Keratinocyte (primary cell): ENCODE data around the gene JPH2. TPM values are rescaled to one million over a fixed set of nuclear protein-coding genes. Genes with fewer than 3 reads are reported as not detected.

Experiments used
- DNase-seq: peaks from one replicate; pipeline ENCODE4 v3.0.0-alpha.2; 2011; ENCODE audit warnings: low read depth, missing footprints, low spot score
- FAIRE-seq: peaks from 2 replicates; lab custom pipeline; 2011; peaks lifted over from hg19 to GRCh38; lab: Jason Lieb, UNC
- H2AFZ ChIP-seq: 2 replicates; pipeline ENCODE4 v1.6.0; 2012; ENCODE audit warnings: low read length, control low read depth, inconsistent platforms; ENCODE audit not compliant: control insufficient read depth
- H3K27ac ChIP-seq: 2 replicates; pipeline ENCODE4 v1.5.1; 2011; ENCODE audit warnings: low read length; ENCODE audit not compliant: control insufficient read depth, insufficient read depth
- H3K27me3 ChIP-seq: 3 replicates; pipeline ENCODE4 v1.6.0; 2011; ENCODE audit warnings: low read length; ENCODE audit not compliant: control insufficient read depth, insufficient read depth; ENCODE audit errors: extremely low read depth
- H3K36me3 ChIP-seq, 2 experiments: 2 replicates in 1 of 2; 3 replicates in 1 of 2; pipeline ENCODE4 v1.5.1; 2011; ENCODE audit warnings: low read length in 2 of 2, mild to moderate bottlenecking in 1 of 2; ENCODE audit not compliant: control insufficient read depth in 2 of 2, insufficient read depth in 2 of 2; ENCODE audit errors: extremely low read depth in 1 of 2
- H3K4me1 ChIP-seq: 3 replicates; pipeline ENCODE4 v1.5.1; 2011; ENCODE audit warnings: low read length; ENCODE audit not compliant: control insufficient read depth, insufficient read depth; ENCODE audit errors: extremely low read depth
- H3K4me2 ChIP-seq: 3 replicates; pipeline ENCODE4 v1.6.0; 2011; ENCODE audit warnings: low read depth, low read length; ENCODE audit not compliant: control insufficient read depth, insufficient read depth; ENCODE audit errors: extremely low read depth
- H3K4me3 ChIP-seq, 3 experiments: fragments of 200-600 bp in 1 of 3; sonication (generic) in 1 of 3; 2 replicates in 2 of 3; 3 replicates in 1 of 3; pipeline ENCODE4 v1.5.1; 2011 to 2016; ENCODE audit warnings: low read length in 3 of 3, mild to moderate bottlenecking in 3 of 3, control low read depth in 2 of 3, inconsistent platforms in 1 of 3, low read depth in 1 of 3, mixed read lengths in 1 of 3, mixed run types in 1 of 3, moderate library complexity in 1 of 3; ENCODE audit not compliant: control insufficient read depth in 2 of 3, insufficient read depth in 2 of 3; ENCODE audit errors: extremely low read depth in 1 of 3
- H3K79me2 ChIP-seq: 2 replicates; pipeline ENCODE4 v1.6.0; 2012; ENCODE audit warnings: low read length; ENCODE audit not compliant: control insufficient read depth, insufficient read depth
- H3K9ac ChIP-seq: 3 replicates; pipeline ENCODE4 v1.6.0; 2011; ENCODE audit warnings: low read length; ENCODE audit not compliant: control insufficient read depth, insufficient read depth; ENCODE audit errors: extremely low read depth
- H3K9me1 ChIP-seq: 3 replicates; pipeline ENCODE4 v1.6.0; 2011; ENCODE audit warnings: low read length; ENCODE audit not compliant: control insufficient read depth, insufficient read depth; ENCODE audit errors: extremely low read depth
- H3K9me3 ChIP-seq: 2 replicates; pipeline ENCODE4 v1.5.1; 2012; ENCODE audit warnings: low read depth, low read length; ENCODE audit not compliant: control insufficient read depth
- H4K20me1 ChIP-seq: 3 replicates; pipeline ENCODE4 v1.6.0; 2011; ENCODE audit warnings: low read length; ENCODE audit not compliant: control insufficient read depth, insufficient read depth; ENCODE audit errors: extremely low read depth
- EZH2 ChIP-seq: IDR thresholded peaks from one replicate; pipeline ENCODE4 v1.6.1; 2012; ENCODE audit warnings: inconsistent platforms, mild to moderate bottlenecking, low read length, moderate library complexity
- dilution Hi-C: fragments of 300-500 bp; cut with MboI; formaldehyde crosslinking; loops from one replicate; pipeline ENCODE4 v1.7.0; 2020; ENCODE audit warnings: low sequenced_read_pairs; ENCODE audit not compliant: extremely low pct_ligation_motif_present
- polyA plus RNA-seq, 5 experiments: library from polyadenylated mRNA; depleted of rRNA in 3 of 5; stranded (reverse) in 3 of 5; stranded (forward) in 1 of 5; unstranded in 1 of 5; fragments of >200 nt; gene quantifications; 1 replicate in 1 of 5; 2 replicates in 3 of 5; 3 replicates in 1 of 5; pipeline versions ENCODE4 v1.2.1 to v1.2.3, GENCODE V29; 2011 to 2012; ENCODE audit warnings: missing spikeins in 2 of 5, low read depth in 1 of 5, low replicate concordance in 1 of 5
- TF ChIP-seq, protein P1 (sequence below), 3 experiments: IDR thresholded peaks in 1 of 3; conservative IDR thresholded peaks in 1 of 3; optimal IDR thresholded peaks in 1 of 3; 2 replicates in 2 of 3; 3 replicates in 1 of 3; pipeline versions ENCODE3 to v1.5.1; 2011; ENCODE audit warnings: low read length in 3 of 3, mild to moderate bottlenecking in 3 of 3, moderate library complexity in 2 of 3, control low read depth in 1 of 3, inconsistent platforms in 1 of 3; ENCODE audit not compliant: insufficient read depth in 2 of 3; ENCODE audit errors: extremely low read depth in 1 of 3

Gene JPH2
- polyA plus RNA-seq, 1 donor (not counting 4 experiments of a cell fraction or from before 2014, with no cell fraction given) = 2.5 TPM

DNA sequence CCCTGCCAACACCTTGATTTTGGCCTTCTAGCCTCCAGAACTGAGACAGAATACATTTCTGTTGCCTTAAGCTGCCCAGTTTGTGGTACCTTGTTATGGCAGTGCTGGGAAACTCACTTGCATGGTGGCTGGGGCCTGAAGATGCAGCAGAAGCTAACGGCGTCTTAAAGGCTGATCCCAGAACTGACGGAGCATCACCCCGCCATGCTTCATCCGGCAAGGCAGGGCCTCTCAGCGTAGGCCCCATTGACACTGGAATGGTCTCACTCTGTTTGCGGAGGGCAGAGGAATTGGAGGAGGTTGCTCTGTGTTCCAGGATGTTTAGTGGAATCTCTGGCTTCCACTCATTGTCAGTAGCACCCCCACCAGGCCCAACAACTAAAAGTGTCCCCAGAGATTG is 102.1 kb downstream of the JPH2 start:
- FAIRE-seq (no peak), DNase-seq (no peak)
- Histone ChIP-seq H3K79me2 (no peaks in the 10 kb centered on the region), H3K4me3 (no peak overlapping the region), H3K4me1 (peaks cover 11% of the 10 kb centered on the region), H3K9ac (no peak overlapping the region), H3K27me3 (no peaks in the 10 kb centered on the region), H3K9me1 (no peaks in the 10 kb centered on the region), H4K20me1 (no peaks in the 10 kb centered on the region), H3K27ac (no peak overlapping the region), H3K4me2 (no peak overlapping the region), H3K9me3 (no peaks in the 10 kb centered on the region), H3K36me3 (no peaks in the 10 kb centered on the region), H2AFZ (no peak overlapping the region)
- TF ChIP-seq, protein P1, sequence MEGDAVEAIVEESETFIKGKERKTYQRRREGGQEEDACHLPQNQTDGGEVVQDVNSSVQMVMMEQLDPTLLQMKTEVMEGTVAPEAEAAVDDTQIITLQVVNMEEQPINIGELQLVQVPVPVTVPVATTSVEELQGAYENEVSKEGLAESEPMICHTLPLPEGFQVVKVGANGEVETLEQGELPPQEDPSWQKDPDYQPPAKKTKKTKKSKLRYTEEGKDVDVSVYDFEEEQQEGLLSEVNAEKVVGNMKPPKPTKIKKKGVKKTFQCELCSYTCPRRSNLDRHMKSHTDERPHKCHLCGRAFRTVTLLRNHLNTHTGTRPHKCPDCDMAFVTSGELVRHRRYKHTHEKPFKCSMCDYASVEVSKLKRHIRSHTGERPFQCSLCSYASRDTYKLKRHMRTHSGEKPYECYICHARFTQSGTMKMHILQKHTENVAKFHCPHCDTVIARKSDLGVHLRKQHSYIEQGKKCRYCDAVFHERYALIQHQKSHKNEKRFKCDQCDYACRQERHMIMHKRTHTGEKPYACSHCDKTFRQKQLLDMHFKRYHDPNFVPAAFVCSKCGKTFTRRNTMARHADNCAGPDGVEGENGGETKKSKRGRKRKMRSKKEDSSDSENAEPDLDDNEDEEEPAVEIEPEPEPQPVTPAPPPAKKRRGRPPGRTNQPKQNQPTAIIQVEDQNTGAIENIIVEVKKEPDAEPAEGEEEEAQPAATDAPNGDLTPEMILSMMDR (optimal IDR thresholded peaks at IDR 0.05 in 1 of 3, IDR thresholded peaks at IDR 0.05 in 1 of 3, conservative IDR thresholded peaks at IDR 0.05 in 1 of 3; ENCODE audit: extremely low read depth in 1 of 3, insufficient read depth in 2 of 3, low read length in 3 of 3) = no peak
- dilution Hi-C loops = no loop called here

DNA sequence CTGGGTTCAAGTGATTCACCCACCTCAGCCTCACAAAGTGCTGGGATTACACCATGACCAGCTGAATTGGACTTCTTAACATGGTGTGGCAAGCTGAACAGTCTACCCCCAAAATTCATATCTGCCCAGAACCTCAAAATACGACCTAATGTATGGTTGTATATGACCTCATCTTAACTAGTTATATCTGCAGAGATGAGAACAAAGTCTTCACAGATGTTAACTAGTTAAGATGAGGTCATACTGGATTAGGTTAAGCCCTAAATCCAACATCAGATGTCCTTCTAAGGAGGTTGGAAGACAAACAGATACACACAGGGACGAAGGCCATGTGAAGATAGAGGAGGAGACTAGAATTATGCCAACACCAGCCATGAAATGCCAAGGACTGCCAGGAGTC is 102.5 kb downstream of the JPH2 start:
- Histone ChIP-seq H4K20me1 (no peaks in the 10 kb centered on the region), H3K4me1 (peaks cover 8% of the 10 kb centered on the region), H3K9me1 (no peaks in the 10 kb centered on the region), H3K9ac (no peak overlapping the region), H2AFZ (no peak overlapping the region), H3K4me2 (no peak overlapping the region), H3K27ac (no peak overlapping the region), H3K27me3 (no peaks in the 10 kb centered on the region), H3K36me3 (no peaks in the 10 kb centered on the region), H3K4me3 (no peak overlapping the region), H3K9me3 (no peaks in the 10 kb centered on the region), H3K79me2 (no peaks in the 10 kb centered on the region)
- FAIRE-seq (no peak), DNase-seq (no peak)
- TF ChIP-seq, protein P1 (optimal IDR thresholded peaks at IDR 0.05 in 1 of 3, IDR thresholded peaks at IDR 0.05 in 1 of 3, conservative IDR thresholded peaks at IDR 0.05 in 1 of 3; ENCODE audit: extremely low read depth in 1 of 3, insufficient read depth in 2 of 3, low read length in 3 of 3) = no peak
- no peak for TF ChIP-seq EZH2
- dilution Hi-C loops = no loop called here
